GM12872 (cell line): ENCODE measurements around the gene HMCN2.

Source experiments
- TF ChIP-seq, protein P1 (sequence below): IDR thresholded peaks from 3 replicates; pipeline ENCODE4 v1.5.1; 2011; ENCODE audit warnings: low read depth, mild to moderate bottlenecking, low read length, moderate library complexity; ENCODE audit not compliant: insufficient read depth

Gene HMCN2

GRCh38 chr9:130427326-130427725 lies 161.8 kb downstream of the HMCN2 start:
- TF ChIP-seq, protein P1, sequence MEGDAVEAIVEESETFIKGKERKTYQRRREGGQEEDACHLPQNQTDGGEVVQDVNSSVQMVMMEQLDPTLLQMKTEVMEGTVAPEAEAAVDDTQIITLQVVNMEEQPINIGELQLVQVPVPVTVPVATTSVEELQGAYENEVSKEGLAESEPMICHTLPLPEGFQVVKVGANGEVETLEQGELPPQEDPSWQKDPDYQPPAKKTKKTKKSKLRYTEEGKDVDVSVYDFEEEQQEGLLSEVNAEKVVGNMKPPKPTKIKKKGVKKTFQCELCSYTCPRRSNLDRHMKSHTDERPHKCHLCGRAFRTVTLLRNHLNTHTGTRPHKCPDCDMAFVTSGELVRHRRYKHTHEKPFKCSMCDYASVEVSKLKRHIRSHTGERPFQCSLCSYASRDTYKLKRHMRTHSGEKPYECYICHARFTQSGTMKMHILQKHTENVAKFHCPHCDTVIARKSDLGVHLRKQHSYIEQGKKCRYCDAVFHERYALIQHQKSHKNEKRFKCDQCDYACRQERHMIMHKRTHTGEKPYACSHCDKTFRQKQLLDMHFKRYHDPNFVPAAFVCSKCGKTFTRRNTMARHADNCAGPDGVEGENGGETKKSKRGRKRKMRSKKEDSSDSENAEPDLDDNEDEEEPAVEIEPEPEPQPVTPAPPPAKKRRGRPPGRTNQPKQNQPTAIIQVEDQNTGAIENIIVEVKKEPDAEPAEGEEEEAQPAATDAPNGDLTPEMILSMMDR = no peak

DNA sequence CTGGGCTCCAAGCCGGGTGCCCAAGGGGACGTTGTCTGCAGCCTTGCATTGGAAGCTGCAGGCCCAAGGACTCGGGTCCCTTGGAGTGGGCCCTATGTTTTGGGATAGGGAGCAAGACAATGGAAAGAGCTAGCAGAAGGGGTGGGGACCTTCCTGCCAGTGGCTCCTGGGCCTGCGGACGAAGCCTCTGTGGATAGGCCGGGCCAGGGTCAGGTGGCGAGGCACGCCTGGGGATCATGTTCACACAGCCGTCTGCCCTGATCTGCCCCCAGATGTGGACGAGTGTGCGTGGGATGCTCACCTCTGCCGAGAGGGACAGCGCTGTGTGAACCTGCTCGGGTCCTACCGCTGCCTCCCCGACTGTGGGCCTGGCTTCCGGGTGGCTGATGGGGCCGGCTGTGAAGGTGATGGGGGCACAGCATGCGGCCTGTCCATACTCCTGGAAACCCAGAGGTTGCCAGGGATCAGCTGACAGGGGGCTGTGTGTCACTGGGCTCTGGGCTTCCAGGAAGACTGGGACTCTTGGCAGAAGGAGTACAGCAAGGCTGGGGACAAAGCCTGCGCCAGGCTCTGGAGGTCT lies 162.6 kb downstream of the HMCN2 start:
- TF ChIP-seq, protein P1 = no peak

DNA sequence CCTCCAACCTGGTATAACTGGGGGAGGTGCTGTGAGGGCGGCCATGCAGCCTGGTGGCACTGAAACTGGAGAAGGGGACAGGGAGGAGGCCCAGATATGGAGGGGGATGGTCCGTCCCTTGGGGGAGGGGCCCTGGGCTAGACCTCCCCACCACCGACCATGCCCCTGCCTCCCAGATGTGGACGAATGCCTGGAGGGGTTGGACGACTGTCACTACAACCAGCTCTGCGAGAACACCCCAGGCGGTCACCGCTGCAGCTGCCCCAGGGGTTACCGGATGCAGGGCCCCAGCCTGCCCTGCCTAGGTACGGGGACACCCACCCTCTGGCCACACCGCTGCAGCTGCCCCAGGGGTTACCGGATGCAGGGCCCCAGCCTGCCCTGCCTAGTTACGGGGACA lies 163.8 kb downstream of the HMCN2 start:
- TF ChIP-seq, protein P1 = no peak

GRCh38 chr9:130429831-130430230 lies 164.3 kb downstream of the HMCN2 start:
- TF ChIP-seq, protein P1 = no peak

- TF ChIP-seq, protein P1 = no peak
Measured at GRCh38 chr9:130430232-130430631, 164.7 kb downstream of the HMCN2 start.

DNA sequence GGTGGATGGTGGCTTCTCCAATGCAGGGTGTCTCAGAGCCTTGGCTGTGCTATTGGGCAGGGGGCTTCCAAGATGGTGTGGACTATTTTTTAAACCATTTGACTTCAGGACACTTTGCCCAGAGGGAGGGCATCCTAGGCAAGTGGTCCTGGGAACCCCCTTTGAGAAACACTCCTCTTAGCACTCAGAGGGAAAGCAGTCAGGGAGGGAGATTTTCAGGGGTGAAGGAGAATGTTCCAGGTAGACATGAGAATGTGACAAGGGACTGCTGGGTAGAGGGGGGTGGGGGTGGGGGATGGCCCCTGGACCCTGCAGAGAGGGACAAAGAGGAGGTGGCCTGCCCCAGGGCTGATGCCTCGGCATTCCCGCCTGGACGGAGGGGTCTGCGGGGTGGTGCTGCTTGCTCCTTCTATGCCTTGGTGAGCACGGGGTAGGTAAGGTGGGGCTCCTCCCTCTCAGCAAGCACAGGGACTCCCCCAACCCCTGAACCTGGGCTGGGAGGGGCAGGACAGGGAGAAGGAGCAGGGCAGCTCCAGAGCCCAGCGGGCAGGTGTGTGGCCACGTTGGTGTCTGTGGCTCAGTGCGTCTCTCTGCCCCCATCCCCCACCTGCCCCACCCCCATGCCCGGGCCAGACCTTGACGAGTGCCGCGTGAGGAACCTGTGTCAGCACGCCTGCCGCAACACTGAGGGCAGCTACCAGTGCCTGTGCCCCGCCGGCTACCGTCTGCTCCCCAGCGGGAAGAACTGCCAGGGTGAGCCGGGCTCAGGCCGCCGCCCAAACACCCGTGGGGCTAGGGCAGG lies 165.4 kb downstream of the HMCN2 start:
- TF ChIP-seq, protein P1 = no peak

- TF ChIP-seq, protein P1 = no peak
Measured at GRCh38 chr9:130431536-130432303, 166.2 kb downstream of the HMCN2 start.
